SU-DHL-6 (cell line): ENCODE results near the gene SENP6.
"Not testable (repeated sequence)": the region's sequence is repeated elsewhere in the genome, so short reads cannot be mapped to it uniquely, and the experiment has no call there.

Experiments
- H2AFZ ChIP-seq: fragments of 200-600 bp; sonication (generic); 2 replicates; pipeline ENCODE4 v1.6.1; 2014; ENCODE audit warnings: low read depth, mild to moderate bottlenecking, moderate library complexity, mixed read lengths, antibody characterized with exemption, low read length; ENCODE audit not compliant: severe bottlenecking
- H3F3A ChIP-seq: fragments of 200-600 bp; shearing (Covaris generic); 2 replicates; pipeline ENCODE4 v1.6.0; 2016; ENCODE audit warnings: antibody characterized with exemption, mild to moderate bottlenecking; ENCODE audit not compliant: insufficient read depth
- H3K27ac ChIP-seq: fragments of 200-600 bp; sonication (generic); 2 replicates; pipeline ENCODE4 v1.5.1; 2016; ENCODE audit warnings: low read depth, mild to moderate bottlenecking, low read length, moderate library complexity, mixed read lengths
- H3K27me3 ChIP-seq: fragments of 200-600 bp; sonication (generic), shearing (Covaris generic); 2 replicates; pipeline ENCODE4 v1.6.0; 2014; ENCODE audit warnings: mild to moderate bottlenecking, low read length
- H3K36me3 ChIP-seq: fragments of 200-600 bp; sonication (generic); 2 replicates; pipeline ENCODE4 v1.6.1; 2014; ENCODE audit warnings: mild to moderate bottlenecking, low read length, mixed read lengths
- H3K4me2 ChIP-seq: fragments of 300-600, 200-600 bp; shearing (Covaris generic), sonication (generic); 2 replicates; pipeline ENCODE4 v1.6.0; 2014; ENCODE audit warnings: low read length, low read depth, mild to moderate bottlenecking; ENCODE audit not compliant: poor library complexity, severe bottlenecking
- H3K4me3 ChIP-seq: fragments of 200-600 bp; sonication (generic); 2 replicates; pipeline ENCODE4 v1.5.1; 2014; ENCODE audit warnings: antibody characterized with exemption, low read length, mild to moderate bottlenecking, mixed read lengths; ENCODE audit not compliant: insufficient read depth, poor library complexity, severe bottlenecking
- H3K79me2 ChIP-seq: fragments of 200-600 bp; sonication (generic); 2 replicates; pipeline ENCODE4 v1.6.1; 2014; ENCODE audit warnings: mild to moderate bottlenecking, low read length, moderate library complexity; ENCODE audit not compliant: insufficient read depth
- H3K9ac ChIP-seq: fragments of 200-600 bp; sonication (generic); 2 replicates; pipeline ENCODE4 v1.7.0; 2014; ENCODE audit warnings: mild to moderate bottlenecking, low read length
- H3K9me2 ChIP-seq: fragments of 200-600 bp; sonication (generic); replicated peaks from 2 replicates; pipeline ENCODE4 v1.6.1; 2014; ENCODE audit warnings: low read length; ENCODE audit not compliant: insufficient read depth
- H3K9me3 ChIP-seq: fragments of 200-600 bp; sonication (generic); 2 replicates; pipeline ENCODE4 v1.6.1; 2014; ENCODE audit warnings: low read length, mixed read lengths; ENCODE audit not compliant: insufficient read depth
- H4K20me1 ChIP-seq: fragments of 200-600 bp; sonication (generic); 2 replicates; pipeline ENCODE4 v1.6.1; 2014; ENCODE audit warnings: low read depth, mild to moderate bottlenecking, antibody characterized with exemption, low read length, moderate library complexity, mixed read lengths
- EZH2phosphoT487 ChIP-seq: fragments of 200-600 bp; sonication (generic), shearing (Covaris generic); conservative IDR thresholded peaks from 2 replicates; pipeline ENCODE4 v1.6.1; 2018; ENCODE audit warnings: mild to moderate bottlenecking, antibody characterized with exemption, low read length, moderate library complexity, mixed read lengths
- TF ChIP-seq, protein P1 (sequence below): fragments of 200-600 bp; sonication (generic); IDR thresholded peaks from one replicate; pipeline ENCODE4 v1.5.1; 2017; ENCODE audit warnings: antibody characterized with exemption, mild to moderate bottlenecking, low read length, moderate library complexity; ENCODE audit not compliant: insufficient read depth, poor library complexity, severe bottlenecking

The SENP6 gene

DNA sequence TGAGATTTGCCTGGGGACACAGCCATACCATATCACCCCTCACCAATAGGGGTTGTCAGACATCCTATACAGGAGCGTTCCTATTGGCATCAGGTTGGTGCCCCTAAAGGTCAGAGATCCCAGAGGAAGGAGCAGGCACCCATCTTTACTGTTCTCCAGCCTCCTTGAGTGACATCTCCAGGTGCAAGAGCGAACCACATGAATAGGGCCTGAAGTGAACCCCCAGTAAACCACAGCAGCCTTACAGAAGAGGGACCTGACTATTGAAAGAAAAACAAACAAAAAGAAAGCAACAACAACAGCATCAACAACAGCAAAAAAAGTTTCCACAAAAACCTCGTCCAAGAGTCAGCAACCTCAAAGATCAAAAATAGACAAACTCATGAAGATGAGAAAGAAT is 32.7 kb upstream of the SENP6 start:
- Histone ChIP-seq H3K79me2 (no peaks in the 10 kb centered on the region), H3K9me3 (peaks cover 11% of the 10 kb centered on the region), H3K27me3 (no peaks in the 10 kb centered on the region), H3F3A (no peaks in the 10 kb centered on the region), H3K36me3 (no peaks in the 10 kb centered on the region), H3K9ac (no peak overlapping the region), H3K27ac (no peak overlapping the region), H2AFZ (no peak overlapping the region), H4K20me1 (no peaks in the 10 kb centered on the region), H3K4me3 (no peak overlapping the region), H3K4me2 (no peak overlapping the region), H3K9me2 (no peaks in the 10 kb centered on the region)
- TF ChIP-seq, protein P1, sequence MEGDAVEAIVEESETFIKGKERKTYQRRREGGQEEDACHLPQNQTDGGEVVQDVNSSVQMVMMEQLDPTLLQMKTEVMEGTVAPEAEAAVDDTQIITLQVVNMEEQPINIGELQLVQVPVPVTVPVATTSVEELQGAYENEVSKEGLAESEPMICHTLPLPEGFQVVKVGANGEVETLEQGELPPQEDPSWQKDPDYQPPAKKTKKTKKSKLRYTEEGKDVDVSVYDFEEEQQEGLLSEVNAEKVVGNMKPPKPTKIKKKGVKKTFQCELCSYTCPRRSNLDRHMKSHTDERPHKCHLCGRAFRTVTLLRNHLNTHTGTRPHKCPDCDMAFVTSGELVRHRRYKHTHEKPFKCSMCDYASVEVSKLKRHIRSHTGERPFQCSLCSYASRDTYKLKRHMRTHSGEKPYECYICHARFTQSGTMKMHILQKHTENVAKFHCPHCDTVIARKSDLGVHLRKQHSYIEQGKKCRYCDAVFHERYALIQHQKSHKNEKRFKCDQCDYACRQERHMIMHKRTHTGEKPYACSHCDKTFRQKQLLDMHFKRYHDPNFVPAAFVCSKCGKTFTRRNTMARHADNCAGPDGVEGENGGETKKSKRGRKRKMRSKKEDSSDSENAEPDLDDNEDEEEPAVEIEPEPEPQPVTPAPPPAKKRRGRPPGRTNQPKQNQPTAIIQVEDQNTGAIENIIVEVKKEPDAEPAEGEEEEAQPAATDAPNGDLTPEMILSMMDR, result no peak
- TF ChIP-seq EZH2phosphoT487, result no peak

DNA sequence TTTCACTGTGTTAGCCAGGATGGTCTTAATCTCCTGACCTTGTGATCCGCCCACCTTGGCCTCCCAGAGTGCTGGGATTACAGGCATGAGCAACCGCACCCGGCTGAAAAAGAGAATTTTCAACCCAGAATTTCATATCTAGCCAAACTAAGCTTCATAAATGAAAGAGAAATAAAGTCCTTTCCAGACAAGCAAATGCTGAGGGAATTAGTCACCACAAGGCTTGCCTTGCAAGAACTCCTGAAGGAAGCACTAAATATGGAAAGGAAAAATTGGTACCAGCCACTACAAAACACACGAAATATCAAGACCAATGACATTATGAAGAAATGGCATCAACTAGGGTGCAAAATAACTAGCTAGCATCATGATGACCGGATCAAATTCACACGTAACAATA is 31.0 kb upstream of the SENP6 start:
- not testable (repeated sequence) for H3K27me3 ChIP-seq

GRCh38 chr6:75572072-75572471 is 29.6 kb upstream of the SENP6 start:
- H3K9ac ChIP-seq, result no peak overlapping the region
- H3K4me2 ChIP-seq, result no peak overlapping the region
- H3K9me2 ChIP-seq, result no peaks in the 10 kb centered on the region
- no peaks in the 10 kb centered on the region for H3K36me3 ChIP-seq
- no peak for TF ChIP-seq EZH2phosphoT487
- TF ChIP-seq, protein P1, result no peak
- H3K79me2 ChIP-seq, result no peaks in the 10 kb centered on the region
- H4K20me1 ChIP-seq, result no peaks in the 10 kb centered on the region
- H3K27me3 ChIP-seq, result no peaks in the 10 kb centered on the region
- no peak overlapping the region for H3K27ac ChIP-seq
- H3F3A ChIP-seq, result no peaks in the 10 kb centered on the region
- H3K4me3 ChIP-seq, result no peak overlapping the region
- H3K9me3 ChIP-seq, result no peaks in the 10 kb centered on the region
- H2AFZ ChIP-seq, result no peak overlapping the region

More for the DNA sequence above, 31.0 kb upstream of the SENP6 start:
- not testable (repeated sequence) for H3K27ac ChIP-seq, H3K9ac ChIP-seq, H3K79me2 ChIP-seq, H3K36me3 ChIP-seq, H3K4me3 ChIP-seq, H3K9me2 ChIP-seq, H4K20me1 ChIP-seq, H3K4me2 ChIP-seq, H3F3A ChIP-seq, H2AFZ ChIP-seq
- peaks cover 11% of the 10 kb centered on the region for H3K9me3 ChIP-seq

- H3K9me2 ChIP-seq, result no peaks in the 10 kb centered on the region
- H3K9ac ChIP-seq, result no peak overlapping the region
- H3K4me2 ChIP-seq, result no peak overlapping the region
- H2AFZ ChIP-seq, result no peak overlapping the region
- H3K79me2 ChIP-seq, result no peaks in the 10 kb centered on the region
- no peaks in the 10 kb centered on the region for H3K27me3 ChIP-seq
- H3K9me3 ChIP-seq, result no peaks in the 10 kb centered on the region
- no peak overlapping the region for H3K27ac ChIP-seq
- no peaks in the 10 kb centered on the region for H3F3A ChIP-seq
- no peaks in the 10 kb centered on the region for H3K36me3 ChIP-seq
- TF ChIP-seq, protein P1, result no peak
- no peak for TF ChIP-seq EZH2phosphoT487
- no peak overlapping the region for H3K4me3 ChIP-seq
- no peaks in the 10 kb centered on the region for H4K20me1 ChIP-seq
Measured at GRCh38 chr6:75579951-75580350, 21.7 kb upstream of the SENP6 start.
